Pulmonary artery endothelial cell (primary cell): ENCODE results near the gene MTA2. TPM values are rescaled to one million over a fixed set of nuclear protein-coding genes. Genes with fewer than 3 reads are reported as not detected.

ENCODE experiments used
- DNase-seq: peaks from one replicate; pipeline ENCODE4 v3.0.0-alpha.2; 2011; ENCODE audit warnings: low read depth, low spot score
- total RNA-seq: library from RNA; depleted of rRNA; stranded (reverse); fragments of >200 nt; gene quantifications from 2 replicates; pipeline ENCODE4 v1.2.3, GENCODE V29; 2014

The MTA2 gene
- total RNA-seq, 1 donor from 2014 or later, result 262 TPM

DNA sequence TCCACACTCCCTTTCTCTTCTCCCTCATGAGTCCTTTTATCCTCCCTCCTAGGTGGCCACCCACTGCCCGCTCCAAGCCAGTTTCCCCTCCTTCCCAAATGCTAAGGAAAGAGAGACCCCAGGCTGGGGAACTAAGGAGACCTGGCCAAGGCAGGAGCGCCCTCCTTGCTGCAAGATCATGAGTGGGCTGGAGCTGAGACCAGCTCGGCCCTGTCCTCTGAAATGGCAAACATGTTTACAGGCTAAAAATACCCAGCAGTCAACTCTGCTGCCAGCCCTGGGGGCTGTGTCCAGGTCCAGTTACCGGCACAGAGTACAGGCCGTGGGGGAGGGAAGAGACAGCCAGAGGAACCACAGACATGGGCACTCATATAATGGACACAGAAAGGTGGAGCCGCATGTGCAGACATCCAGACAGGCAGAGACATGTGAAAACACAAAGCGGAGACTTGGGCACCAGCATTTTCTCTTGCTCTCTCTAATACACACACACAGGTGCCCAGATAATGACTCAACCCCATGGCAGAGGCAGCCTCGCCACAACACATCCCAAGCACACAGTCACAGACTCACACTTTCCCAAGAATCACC, 53.9 kb downstream of the MTA2 start:
- no peak for DNase-seq

DNA sequence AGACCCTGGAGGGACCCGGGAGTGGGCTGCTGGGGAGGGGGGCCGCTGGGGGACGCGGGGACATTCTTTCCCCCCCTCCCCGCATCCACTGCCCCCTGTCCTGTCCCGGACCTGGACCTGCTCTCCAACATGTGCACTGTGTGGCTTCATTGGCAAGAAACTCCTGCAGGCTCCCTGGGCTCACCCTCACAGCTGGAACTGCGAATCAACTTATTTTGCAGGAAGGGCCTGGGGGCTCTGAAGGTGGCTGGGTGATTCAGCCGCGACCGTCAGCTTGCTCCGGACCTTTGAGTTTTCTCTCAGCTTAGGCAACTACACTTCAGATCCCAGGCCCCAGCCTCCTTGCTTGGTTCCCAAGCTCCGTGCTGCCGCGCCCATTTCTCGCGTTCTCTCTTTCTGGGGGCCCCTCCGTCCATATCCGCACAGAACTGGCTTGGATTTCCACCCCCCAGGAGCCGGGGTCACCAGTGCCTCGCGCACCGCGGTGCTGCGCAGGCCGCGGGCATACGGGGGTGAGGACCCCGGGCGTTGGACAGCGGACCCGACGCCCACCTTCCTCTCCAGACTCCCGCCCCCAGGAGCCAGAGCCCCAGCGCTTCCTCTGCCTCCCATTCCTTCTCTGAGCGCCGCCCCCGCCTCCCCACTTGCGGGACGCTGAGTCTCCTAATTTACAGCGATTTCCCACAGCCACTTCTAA, 54.6 kb downstream of the MTA2 start:
- no peak for DNase-seq

DNA sequence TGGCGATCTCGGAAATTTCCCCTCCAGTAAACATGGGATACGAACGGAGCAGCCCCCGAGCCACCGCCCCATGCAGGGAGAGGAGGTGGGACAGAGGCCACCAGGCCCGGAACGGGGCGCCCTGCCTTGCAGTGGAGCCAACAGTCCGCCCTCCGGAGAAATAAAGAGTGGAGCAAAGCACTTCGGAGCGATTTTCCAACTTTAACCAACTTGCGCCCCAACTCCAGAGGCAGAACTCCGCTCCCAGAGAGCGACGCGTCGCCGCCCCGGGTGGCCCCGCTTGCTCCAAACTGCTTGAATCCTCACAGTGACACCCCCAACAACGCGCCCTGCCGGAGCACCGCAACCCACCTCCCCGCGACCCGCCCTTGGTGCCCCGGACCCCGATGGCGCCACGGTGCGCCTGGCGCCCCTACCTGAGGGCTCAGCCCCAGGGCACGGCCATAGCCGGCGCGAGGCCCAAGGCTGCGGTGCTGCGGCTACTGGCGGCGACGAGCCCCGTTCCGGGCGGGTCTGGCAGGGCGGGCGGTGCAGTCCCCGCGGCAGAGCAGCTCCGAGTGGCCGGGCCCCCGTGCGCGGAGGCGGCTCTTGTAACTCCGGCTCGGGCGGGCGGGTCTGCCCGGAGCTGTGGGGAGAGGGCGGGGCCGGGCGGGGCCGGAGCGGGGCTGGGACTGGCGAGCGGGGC, 55.3 kb downstream of the MTA2 start, which contains the start of gene AHNAK:
AHNAK (minus strand) TSS at position 563 of the 685 bp plus-strand sequence. CDS start 10,708 bp downstream, outside the sequence.
- no peak for DNase-seq

DNA sequence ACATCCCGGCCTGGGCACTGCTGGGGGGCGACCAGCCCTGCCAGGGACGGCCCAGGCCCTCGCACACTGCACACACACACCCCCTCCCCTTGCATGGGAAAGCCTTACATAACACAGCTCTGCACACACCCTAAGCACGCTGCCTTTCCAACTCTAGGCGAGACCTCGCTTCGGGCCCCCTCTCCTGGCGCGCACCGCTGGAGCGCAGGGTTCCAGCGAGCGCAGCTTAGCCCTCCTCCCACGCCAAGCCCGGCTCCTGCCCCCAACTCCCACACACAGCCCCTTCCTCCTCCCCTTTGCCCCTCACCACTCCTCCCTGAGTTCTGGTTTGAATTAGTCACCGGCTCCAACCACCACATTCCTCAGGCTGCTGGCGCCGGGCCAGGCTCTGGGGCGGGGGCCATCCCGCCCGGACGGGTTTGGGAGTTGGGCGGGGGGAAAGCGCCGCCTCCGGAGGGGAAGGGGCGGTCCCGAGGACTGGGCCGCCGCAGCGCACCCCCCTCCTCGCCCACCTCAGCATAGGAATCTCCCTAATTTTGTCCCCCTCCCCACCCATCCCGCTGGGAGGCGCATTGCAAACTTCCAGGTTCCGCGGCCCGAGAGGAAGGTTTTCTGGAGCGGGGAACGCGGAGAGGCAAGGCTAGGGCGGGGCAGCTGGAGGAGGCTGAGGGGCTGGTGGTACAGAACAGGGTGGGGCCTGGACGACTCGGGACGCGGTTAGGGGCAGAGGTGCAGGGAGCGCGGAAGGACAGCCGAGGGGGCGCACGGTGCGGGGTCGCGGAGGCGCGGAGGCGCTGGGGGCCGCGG, 56.0 kb downstream of the MTA2 start:
- DNase-seq, result peak; percentile 53

DNA sequence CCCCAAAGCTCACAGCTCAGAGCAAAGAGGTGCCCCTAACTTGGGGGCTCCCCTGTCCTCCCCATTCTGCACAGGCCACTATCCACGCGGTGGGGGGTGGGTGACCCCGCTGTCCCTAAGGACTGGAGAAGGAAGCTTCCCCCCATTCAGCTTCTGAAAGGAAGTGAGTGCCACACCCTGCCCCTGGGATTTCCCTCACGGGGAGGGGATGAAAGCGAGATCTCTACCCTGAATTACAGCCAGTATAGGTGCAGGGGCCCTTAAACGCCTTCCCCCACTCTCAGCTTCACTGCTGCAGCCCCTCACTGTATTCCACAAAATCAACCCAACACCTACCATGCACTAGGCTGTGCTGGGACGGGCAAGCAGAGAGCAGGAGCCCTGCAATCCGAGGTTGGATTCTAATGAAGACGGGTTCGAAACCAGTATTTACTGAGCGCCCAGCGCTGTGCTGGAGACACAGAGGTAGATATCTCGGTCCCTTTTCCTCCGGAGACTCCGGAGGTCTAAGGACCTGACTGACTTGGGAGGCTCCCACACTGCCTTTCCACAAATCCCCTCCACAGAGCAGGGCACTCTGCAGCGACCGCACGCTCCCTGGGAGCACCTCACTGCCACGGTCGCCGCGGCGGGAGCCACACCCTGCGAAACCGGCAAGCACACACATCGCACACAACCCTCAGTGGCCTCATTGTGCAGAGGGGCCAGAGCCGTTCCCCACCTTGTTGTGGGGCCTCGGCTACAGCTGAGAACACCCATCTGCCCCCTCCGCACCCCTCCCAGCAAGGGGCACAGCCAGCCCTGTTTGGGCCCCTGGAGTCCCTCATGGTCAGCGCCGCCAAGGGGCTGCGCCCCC, 56.9 kb downstream of the MTA2 start:
- DNase-seq, result no peak

DNA sequence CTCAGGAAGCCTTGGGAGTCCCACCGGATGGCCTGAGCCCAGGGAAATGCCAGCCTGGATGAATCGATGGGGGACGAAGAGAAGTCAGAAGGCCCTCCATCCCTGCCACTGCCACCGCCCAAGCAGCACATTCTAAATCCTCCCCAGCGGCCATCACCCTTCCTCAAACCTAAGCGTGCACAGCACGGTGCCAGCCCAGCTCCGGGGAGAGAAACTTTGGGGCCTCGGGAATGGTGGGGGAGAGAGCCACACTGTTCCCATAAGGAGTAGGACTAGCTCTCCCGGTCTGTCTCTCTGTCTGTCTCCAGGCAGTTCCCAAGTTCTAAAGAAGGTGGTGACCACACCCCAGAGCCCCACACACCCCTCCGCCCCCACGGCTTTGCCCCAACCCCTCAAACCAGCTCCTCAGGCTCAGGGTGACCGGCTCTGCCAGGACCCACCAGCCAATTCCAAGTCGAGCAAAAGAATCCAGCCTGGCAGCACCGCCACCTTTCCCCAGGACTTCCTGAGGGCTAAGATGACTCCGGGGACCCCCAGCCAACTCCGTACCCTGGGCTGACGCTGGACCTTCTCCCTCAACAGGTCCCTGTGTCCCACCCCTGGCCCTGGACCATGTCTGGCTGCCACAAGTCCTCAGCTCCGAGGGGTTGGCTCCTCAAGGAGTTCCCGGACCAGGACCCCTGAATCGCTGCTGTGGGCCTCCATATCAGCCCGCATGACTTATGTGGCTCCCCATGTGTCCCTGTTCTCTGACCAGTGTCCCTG, 57.8 kb downstream of the MTA2 start:
- DNase-seq, result no peak

Other genes with a start within 250 kb of the MTA2 start
- gene SCGB1A1, start 182.8 kb downstream of the MTA2 start, total RNA-seq, result not detected in 2 replicates
- gene AHNAK, start 55.1 kb downstream of the MTA2 start, total RNA-seq, result 479 and 591 TPM in 2 replicates
- 1,341 and 1,809 TPM in 2 replicates for gene EEF1G, start 28.0 kb downstream of the MTA2 start, total RNA-seq
- 7.7 and 9.6 TPM in 2 replicates for gene TUT1, start 10.3 kb downstream of the MTA2 start, total RNA-seq
- 32.1 and 34.8 TPM in 2 replicates for gene EML3, start 10.9 kb upstream of the MTA2 start, total RNA-seq
- gene ROM1, start 11.4 kb upstream of the MTA2 start, total RNA-seq, result 6.1 and 11.1 TPM in 2 replicates
- 17.0 and 19.3 TPM in 2 replicates for gene B3GAT3, start 20.1 kb upstream of the MTA2 start, total RNA-seq
- 272 and 287 TPM in 2 replicates for gene GANAB, start 44.7 kb upstream of the MTA2 start, total RNA-seq
- 25.5 and 26.2 TPM in 2 replicates for gene INTS5, start 51.4 kb upstream of the MTA2 start, total RNA-seq
- gene C11orf98, start 63.3 kb upstream of the MTA2 start, total RNA-seq, result 40.5 and 49.2 TPM in 2 replicates
- 7.5 TPM in 2 replicates for gene CSKMT, start 63.4 kb upstream of the MTA2 start, total RNA-seq
- 10.0 and 13.0 TPM in 2 replicates for gene UQCC3, start 69.8 kb upstream of the MTA2 start, total RNA-seq
- gene LBHD1, start 70.4 kb upstream of the MTA2 start, total RNA-seq, result 2.3 and 3.3 TPM in 2 replicates
- 153 and 182 TPM in 2 replicates for gene UBXN1, start 77.2 kb upstream of the MTA2 start, total RNA-seq
- gene LRRN4CL, start 87.7 kb upstream of the MTA2 start, total RNA-seq, result under 0.01 and 0.04 TPM in 2 replicates
- gene BSCL2, start 105.6 kb upstream of the MTA2 start, total RNA-seq, result 18.8 and 20.9 TPM in 2 replicates
- not detected in 2 replicates for gene GNG3, start 105.8 kb upstream of the MTA2 start, total RNA-seq
- gene HNRNPUL2, start 125.6 kb upstream of the MTA2 start, total RNA-seq, result 11.6 and 14.2 TPM in 2 replicates
- 32.8 and 34.2 TPM in 2 replicates for gene TTC9C, start 126.6 kb upstream of the MTA2 start, total RNA-seq
- 8.7 and 12.1 TPM in 2 replicates for gene ZBTB3, start 152.3 kb upstream of the MTA2 start, total RNA-seq
- gene POLR2G, start 159.7 kb upstream of the MTA2 start, total RNA-seq, result 58.6 and 85.9 TPM in 2 replicates
- 20.3 and 29.1 TPM in 2 replicates for gene TAF6L, start 169.5 kb upstream of the MTA2 start, total RNA-seq
- gene TMEM179B, start 185.5 kb upstream of the MTA2 start, total RNA-seq, result 25.2 and 30.3 TPM in 2 replicates
- 12.5 and 14.1 TPM in 2 replicates for gene TMEM223, start 190.1 kb upstream of the MTA2 start, total RNA-seq
- 14.8 and 38.9 TPM in 2 replicates for gene NXF1, start 203.6 kb upstream of the MTA2 start, total RNA-seq
- 35.9 and 39.6 TPM in 2 replicates for gene STX5, start 230.2 kb upstream of the MTA2 start, total RNA-seq
- 0.26 TPM in 1 of 2 replicates, not detected in the other for gene TEX54, start 231.0 kb upstream of the MTA2 start, total RNA-seq
- gene WDR74, start 237.7 kb upstream of the MTA2 start, total RNA-seq, result 71.1 and 71.2 TPM in 2 replicates